HepG2 (cell line): ENCODE data around the gene LRIT1. TPM values are rescaled to one million over a fixed set of nuclear protein-coding genes. Genes with fewer than 3 reads are reported as not detected.

ENCODE experiments used
- ATAC-seq: fragments of 200-7000 bp; cut with Tn5 transposase; 3 replicates; pipeline ENCODE4 v1.9.1; 2020; ENCODE audit warnings: mild to moderate bottlenecking, moderate library complexity
- BruUV-seq: library from RNA; stranded (reverse); fragments of 400-500 nt; replicated peaks from 2 replicates; lab custom pipeline; 2021; lab: Mats Ljungman, UMichigan
- CTCF ChIA-PET: fragments of 300-600 bp; formaldehyde crosslinking; extraction: SDS; loops from one replicate; lab custom pipeline; 2021; ENCODE audit warnings: low total read pairs, inconsistent platforms, low intra/inter-chr PET ratio; lab: Yijun Ruan, JAX
- POLR2A ChIA-PET: fragments of 350-600 bp; sonication (Branson Sonifier 250); formaldehyde crosslinking; loops from one replicate; lab custom pipeline; 2020; ENCODE audit warnings: antibody characterized with exemption, inconsistent platforms; lab: Yijun Ruan, JAX
- DNase-seq: peaks from one replicate; pipeline ENCODE4 v3.0.0-alpha.2; 2015; ENCODE audit warnings: low spot score
- FAIRE-seq: peaks from 3 replicates; lab custom pipeline; 2011; peaks lifted over from hg19 to GRCh38; lab: Jason Lieb, UNC
- H2AFZ ChIP-seq: one replicate; pipeline ENCODE4 v1.6.1; 2011; ENCODE audit warnings: low read length, inconsistent platforms
- H3K27ac ChIP-seq: fragments of 300-600 bp; 3 replicates; pipeline ENCODE4 v1.8.0; 2011; ENCODE audit warnings: mixed run types, mild to moderate bottlenecking, mixed read lengths, low read length, inconsistent platforms; ENCODE audit not compliant: insufficient read depth; ENCODE audit errors: extremely low read length
- H3K27me3 ChIP-seq, 2 experiments: fragments of 200-600 bp in 1 of 2; 2 replicates in 1 of 2; 3 replicates in 1 of 2; pipeline versions ENCODE4 v1.6.0 to v1.8.0; 2011; ENCODE audit warnings: low read length in 2 of 2, mild to moderate bottlenecking in 2 of 2, moderate library complexity in 2 of 2, inconsistent platforms in 1 of 2; ENCODE audit not compliant: insufficient read depth in 2 of 2, control insufficient read depth in 1 of 2
- H3K36me3 ChIP-seq, 2 experiments: fragments of 200-600 bp in 1 of 2; replicated peaks in 1 of 2; 2 replicates in 1 of 2; 3 replicates in 1 of 2; pipeline versions ENCODE4 v1.5.1 to v1.8.0; 2011; ENCODE audit warnings: low read length in 2 of 2, inconsistent platforms in 1 of 2; ENCODE audit not compliant: insufficient read depth in 2 of 2, control insufficient read depth in 1 of 2
- H3K4me1 ChIP-seq: 2 replicates; pipeline ENCODE4 v1.5.1; 2012; ENCODE audit warnings: low read length, inconsistent platforms; ENCODE audit not compliant: insufficient read depth
- H3K4me2 ChIP-seq: 2 replicates; pipeline ENCODE4 v1.6.0; 2011; ENCODE audit warnings: low read depth, low read length, inconsistent platforms
- H3K4me3 ChIP-seq, 3 experiments: fragments of 200-600 bp in 1 of 3; sonication (generic), shearing (Covaris generic) in 1 of 3; replicated peaks in 1 of 3; 2 replicates each; pipeline ENCODE4 v1.5.1; 2011 to 2016; ENCODE audit warnings: low read length in 3 of 3, inconsistent platforms in 2 of 3, low read depth in 2 of 3, mild to moderate bottlenecking in 2 of 3, control low read depth in 1 of 3, mixed read lengths in 1 of 3; ENCODE audit not compliant: insufficient read depth in 1 of 3
- H3K79me2 ChIP-seq: one replicate; pipeline ENCODE4 v1.6.1; 2011; ENCODE audit warnings: low read length, inconsistent platforms; ENCODE audit not compliant: insufficient read depth
- H3K9ac ChIP-seq: 2 replicates; pipeline ENCODE4 v1.6.0; 2011; ENCODE audit warnings: mild to moderate bottlenecking, low read depth, low read length, inconsistent platforms; ENCODE audit not compliant: insufficient read depth
- H3K9me3 ChIP-seq: 2 replicates; pipeline ENCODE4 v1.5.1; 2012; ENCODE audit warnings: mild to moderate bottlenecking, low read length
- H4K20me1 ChIP-seq: 2 replicates; pipeline ENCODE4 v1.6.0; 2011; ENCODE audit warnings: inconsistent platforms, mild to moderate bottlenecking, low read length, moderate library complexity; ENCODE audit not compliant: insufficient read depth
- HNF4G ChIP-seq, 2 experiments: sonication (generic) in 1 of 2; formaldehyde crosslinking in 1 of 2; IDR thresholded peaks; 2 replicates each; pipeline versions ENCODE4 v1.4.0 to v1.6.1; 2011 to 2020; ENCODE audit warnings: borderline replicate concordance in 2 of 2, low read depth in 2 of 2, mild to moderate bottlenecking in 2 of 2, low read length in 1 of 2, missing genetic modification reagents in 1 of 2, moderate library complexity in 1 of 2
- JARID2 ChIP-seq: sonication (generic); formaldehyde crosslinking; IDR thresholded peaks from 2 replicates; pipeline ENCODE4 v1.8.1; 2023; ENCODE audit warnings: missing genetic modification reagents, inconsistent platforms; ENCODE audit not compliant: insufficient replicate concordance
- KDM1A ChIP-seq: IDR thresholded peaks from 2 replicates; pipeline ENCODE4 v1.6.1; 2016; ENCODE audit warnings: missing compliant biosample characterization
- RBFOX2 ChIP-seq: fragments of 200-400 bp; formaldehyde crosslinking; IDR thresholded peaks from 2 replicates; pipeline ENCODE4 v1.6.1; 2017; ENCODE audit warnings: low read depth, mild to moderate bottlenecking, low read length
- RBM39 ChIP-seq: fragments of 200-400 bp; formaldehyde crosslinking; IDR thresholded peaks from one replicate; pipeline ENCODE4 v1.6.1; 2018; ENCODE audit warnings: antibody characterized with exemption, mild to moderate bottlenecking, low read depth, low read length; ENCODE audit not compliant: poor library complexity, severe bottlenecking
- RELA ChIP-seq: sonication (generic); formaldehyde crosslinking; IDR thresholded peaks from 2 replicates; pipeline ENCODE4 v1.4.0; 2020; ENCODE audit warnings: missing genetic modification reagents
- RXRA ChIP-seq: sonication (generic); formaldehyde crosslinking; IDR thresholded peaks from 2 replicates; pipeline ENCODE4 v1.5.1; 2020; ENCODE audit warnings: missing genetic modification reagents
- WGBS: methylation state at CpG from one replicate; pipeline ENCODE4 v1.1.6; 2017; ENCODE audit warnings: low lambda C conversion rate; 5-methylcytosine and 5-hydroxymethylcytosine counted together
- in situ Hi-C: cut with HindIII; loops from 2 replicates; pipeline ENCODE4 v1.10.0; 2017; ENCODE audit warnings: low pct_unique_long_range_greater_than_20kb; ENCODE audit not compliant: extremely low pct_ligation_motif_present
- intact Hi-C: fragments of 100-400 bp; cut with micrococcal nuclease; formaldehyde crosslinking; loops from one replicate; pipeline ENCODE4 v1.10.0; 2022; ENCODE audit not compliant: unreplicated experiment
- polyA plus RNA-seq, 8 experiments: library from polyadenylated mRNA; depleted of rRNA in 3 of 8; stranded (reverse) in 7 of 8; unstranded in 1 of 8; fragments of >200 nt; fragmentation: Illumina TruSeq in 4 of 8; extraction: Trizol in 4 of 8; gene quantifications; 2 replicates each; pipeline versions ENCODE4 v1.2.1 to v1.2.3, GENCODE V29; 2011 to 2016; ENCODE audit warnings: low read depth in 4 of 8, missing spikeins in 1 of 8, mixed read lengths in 1 of 8; ENCODE audit not compliant: insufficient read depth in 1 of 8
- total RNA-seq, 5 experiments: library from RNA; depleted of rRNA; stranded (reverse); fragments of >200 nt; fragmentation: Illumina TruSeq; extraction: Trizol; gene quantifications; 2 replicates each; pipeline ENCODE4 v1.2.3, GENCODE V29; 2016; ENCODE audit warnings: low read depth in 1 of 5
- TF ChIP-seq, protein P1 (sequence below): sonication (generic); formaldehyde crosslinking; IDR thresholded peaks from 2 replicates; pipeline ENCODE4 v1.5.0; 2020; ENCODE audit warnings: missing genetic modification reagents, mild to moderate bottlenecking, borderline replicate concordance
- TF ChIP-seq, protein P2 (sequence below): sonication (generic); formaldehyde crosslinking; conservative IDR thresholded peaks from 2 replicates; pipeline ENCODE4 v1.4.0; 2020; ENCODE audit warnings: missing genetic modification reagents
- TF ChIP-seq, protein P3 (sequence below): sonication (generic); formaldehyde crosslinking; IDR thresholded peaks from 2 replicates; pipeline ENCODE4 v1.5.0; 2020; ENCODE audit warnings: missing genetic modification reagents

The LRIT1 gene
- total and polyA plus RNA-seq, 2 of the 13 experiments (the other 11 are each of a cell fraction or from before 2014, with no cell fraction given) = not detected

DNA sequence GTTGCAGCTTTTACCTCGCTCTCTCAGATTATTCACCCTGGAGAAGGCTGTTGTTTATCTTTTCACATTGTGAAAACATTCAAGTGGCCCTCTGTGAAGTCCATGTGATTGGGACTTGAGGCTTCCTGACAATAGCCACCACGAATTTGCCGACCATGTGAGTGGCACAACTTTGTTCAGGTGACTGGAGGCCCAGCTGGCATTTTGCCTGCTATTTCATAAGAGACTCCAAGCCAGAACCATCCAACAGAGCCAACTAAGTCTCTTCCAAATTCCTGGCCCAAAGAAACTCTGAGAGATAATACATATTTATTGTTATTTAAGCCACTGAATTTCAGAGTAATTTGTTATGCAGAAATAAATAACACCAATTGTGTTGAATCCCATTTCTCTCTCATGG, 48.9 kb upstream of the LRIT1 start (continued):
- TF ChIP-seq JARID2 = no peak

DNA sequence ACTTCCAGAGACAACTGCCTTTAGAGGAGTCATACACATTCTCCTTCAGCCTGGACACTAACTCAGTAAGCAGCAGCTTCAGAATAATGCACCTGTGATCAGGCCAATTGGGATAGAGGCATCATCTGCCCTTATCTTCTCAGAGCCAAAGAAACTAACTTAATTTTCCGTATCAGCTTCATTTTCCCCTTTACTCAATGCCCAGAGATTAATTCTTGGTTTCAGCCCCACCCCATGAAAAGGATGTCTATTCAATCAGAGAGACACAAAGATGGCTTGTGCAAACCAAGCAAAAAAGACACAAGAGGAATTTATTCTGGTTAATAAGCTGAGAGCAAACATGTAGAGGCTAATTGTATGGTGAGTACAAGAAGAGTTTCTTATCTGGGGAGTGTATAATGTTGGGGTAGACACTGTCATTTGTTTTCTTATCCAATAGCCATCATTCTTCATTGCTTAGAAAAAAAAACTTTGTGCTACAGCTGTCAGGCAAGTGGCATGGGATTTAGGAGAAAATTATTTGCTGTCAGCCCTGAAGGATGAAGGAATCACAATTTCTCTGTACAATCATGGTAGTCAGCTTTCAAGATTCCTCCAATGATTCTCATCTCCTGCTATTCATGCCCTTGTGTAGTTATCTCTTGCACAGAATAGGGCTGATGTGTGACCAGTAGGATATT, 48.3 kb upstream of the LRIT1 start:
- Histone ChIP-seq H3K4me1 (peaks cover 8% of the 10 kb centered on the region), H3K27ac (no peak overlapping the region), H3K36me3 (no peaks in the 10 kb centered on the region), H4K20me1 (no peaks in the 10 kb centered on the region), H3K9me3 (no peaks in the 10 kb centered on the region), H2AFZ (no peak overlapping the region), H3K27me3 (no peaks in the 10 kb centered on the region), H3K9ac (no peak overlapping the region), H3K79me2 (no peaks in the 10 kb centered on the region), H3K4me3 (no peak overlapping the region), H3K4me2 (no peak overlapping the region)
- ChIA-PET CTCF (no interaction called here), POLR2A (no interaction called here)
- 0% methylated on average over 1 of the region's 1 CpG for WGBS
- TF ChIP-seq RBFOX2 = no peak
- no peak for TF ChIP-seq RXRA (CRISPR knock-in tag)
- TF ChIP-seq, protein P1, sequence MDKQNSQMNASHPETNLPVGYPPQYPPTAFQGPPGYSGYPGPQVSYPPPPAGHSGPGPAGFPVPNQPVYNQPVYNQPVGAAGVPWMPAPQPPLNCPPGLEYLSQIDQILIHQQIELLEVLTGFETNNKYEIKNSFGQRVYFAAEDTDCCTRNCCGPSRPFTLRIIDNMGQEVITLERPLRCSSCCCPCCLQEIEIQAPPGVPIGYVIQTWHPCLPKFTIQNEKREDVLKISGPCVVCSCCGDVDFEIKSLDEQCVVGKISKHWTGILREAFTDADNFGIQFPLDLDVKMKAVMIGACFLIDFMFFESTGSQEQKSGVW (CRISPR knock-in tag) = no peak
- TF ChIP-seq RBM39 = no peak
- TF ChIP-seq KDM1A = no peak
- TF ChIP-seq RELA (CRISPR knock-in tag) = no peak
- no peak for TF ChIP-seq HNF4G (IDR thresholded peaks at IDR 0.05; ENCODE audit: borderline replicate concordance, low read depth, low read length)
- no peak for TF ChIP-seq HNF4G (CRISPR knock-in tag; IDR thresholded peaks at IDR 0.05; ENCODE audit: borderline replicate concordance, low read depth)
- TF ChIP-seq, protein P2, sequence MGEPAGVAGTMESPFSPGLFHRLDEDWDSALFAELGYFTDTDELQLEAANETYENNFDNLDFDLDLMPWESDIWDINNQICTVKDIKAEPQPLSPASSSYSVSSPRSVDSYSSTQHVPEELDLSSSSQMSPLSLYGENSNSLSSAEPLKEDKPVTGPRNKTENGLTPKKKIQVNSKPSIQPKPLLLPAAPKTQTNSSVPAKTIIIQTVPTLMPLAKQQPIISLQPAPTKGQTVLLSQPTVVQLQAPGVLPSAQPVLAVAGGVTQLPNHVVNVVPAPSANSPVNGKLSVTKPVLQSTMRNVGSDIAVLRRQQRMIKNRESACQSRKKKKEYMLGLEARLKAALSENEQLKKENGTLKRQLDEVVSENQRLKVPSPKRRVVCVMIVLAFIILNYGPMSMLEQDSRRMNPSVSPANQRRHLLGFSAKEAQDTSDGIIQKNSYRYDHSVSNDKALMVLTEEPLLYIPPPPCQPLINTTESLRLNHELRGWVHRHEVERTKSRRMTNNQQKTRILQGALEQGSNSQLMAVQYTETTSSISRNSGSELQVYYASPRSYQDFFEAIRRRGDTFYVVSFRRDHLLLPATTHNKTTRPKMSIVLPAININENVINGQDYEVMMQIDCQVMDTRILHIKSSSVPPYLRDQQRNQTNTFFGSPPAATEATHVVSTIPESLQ = no peak
- TF ChIP-seq, protein P3, sequence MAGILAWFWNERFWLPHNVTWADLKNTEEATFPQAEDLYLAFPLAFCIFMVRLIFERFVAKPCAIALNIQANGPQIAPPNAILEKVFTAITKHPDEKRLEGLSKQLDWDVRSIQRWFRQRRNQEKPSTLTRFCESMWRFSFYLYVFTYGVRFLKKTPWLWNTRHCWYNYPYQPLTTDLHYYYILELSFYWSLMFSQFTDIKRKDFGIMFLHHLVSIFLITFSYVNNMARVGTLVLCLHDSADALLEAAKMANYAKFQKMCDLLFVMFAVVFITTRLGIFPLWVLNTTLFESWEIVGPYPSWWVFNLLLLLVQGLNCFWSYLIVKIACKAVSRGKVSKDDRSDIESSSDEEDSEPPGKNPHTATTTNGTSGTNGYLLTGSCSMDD (CRISPR knock-in tag) = no peak
- FAIRE-seq = no peak
- DNase-seq = no peak
- no peak for ATAC-seq
- intact Hi-C loops (no loop called here), in situ Hi-C loops (no loop called here)
- BruUV-seq = no TSS peak
